Endodermal cell (in vitro differentiated cells): ENCODE results near the gene BCAN. TPM values are rescaled to one million over a fixed set of nuclear protein-coding genes. Genes with fewer than 3 reads are reported as not detected.

Experiments used
- DNase-seq: peaks from one replicate; pipeline ENCODE4 v3.0.0-alpha.2; 2017
- H3K27ac ChIP-seq: 2 replicates; pipeline ENCODE4 v1.5.1; 2013; ENCODE audit warnings: mild to moderate bottlenecking, low read depth, low read length, moderate library complexity
- H3K27me3 ChIP-seq: 2 replicates; pipeline ENCODE4 v1.6.1; 2013; ENCODE audit warnings: mild to moderate bottlenecking, low read length, moderate library complexity; ENCODE audit not compliant: insufficient read depth, control insufficient read depth, poor library complexity, severe bottlenecking
- H3K36me3 ChIP-seq: 2 replicates; pipeline ENCODE4 v1.7.0; 2013; ENCODE audit warnings: mild to moderate bottlenecking, low read length, moderate library complexity; ENCODE audit not compliant: control insufficient read depth, insufficient read depth
- H3K4me1 ChIP-seq: one replicate; pipeline ENCODE4 v1.7.0; 2013; ENCODE audit warnings: low read length; ENCODE audit not compliant: control insufficient read depth, insufficient read depth
- H3K4me3 ChIP-seq: 2 replicates; pipeline ENCODE4 v1.5.1; 2013; ENCODE audit warnings: mild to moderate bottlenecking, low read length, moderate library complexity
- H3K9ac ChIP-seq: 2 replicates; pipeline ENCODE4 v1.6.1; 2013; ENCODE audit warnings: mild to moderate bottlenecking, low read length, moderate library complexity; ENCODE audit not compliant: poor library complexity, severe bottlenecking; ENCODE audit errors: extremely low read depth
- H3K9me3 ChIP-seq: 2 replicates; pipeline ENCODE4 v1.6.1; 2013; ENCODE audit warnings: mild to moderate bottlenecking, low read length, moderate library complexity; ENCODE audit not compliant: control insufficient read depth
- H3K27ac Mint-ChIP-seq: 2 replicates; pipeline ENCODE4 v1.8.0; 2020; ENCODE audit warnings: mixed read lengths
- H3K27me3 Mint-ChIP-seq: 2 replicates; pipeline ENCODE4 v1.8.0; 2021; ENCODE audit warnings: mild to moderate bottlenecking, mixed read lengths; ENCODE audit not compliant: insufficient read depth
- H3K36me3 Mint-ChIP-seq: 2 replicates; pipeline ENCODE4 v1.8.0; 2020; ENCODE audit warnings: low read depth, mixed read lengths
- H3K4me1 Mint-ChIP-seq: 2 replicates; pipeline ENCODE4 v1.8.0; 2020; ENCODE audit warnings: mixed read lengths
- H3K4me3 Mint-ChIP-seq: 2 replicates; pipeline ENCODE4 v1.8.0; 2020; ENCODE audit warnings: mild to moderate bottlenecking, moderate library complexity, mixed read lengths
- H3K9me3 Mint-ChIP-seq: 2 replicates; pipeline ENCODE4 v1.8.0; 2020; ENCODE audit warnings: mild to moderate bottlenecking, mixed read lengths
- CTCF ChIP-seq: fragments of 200-600 bp; sonication (generic); conservative IDR thresholded peaks from 2 replicates; pipeline ENCODE4 v1.5.0; 2021; ENCODE audit warnings: antibody characterized with exemption, mild to moderate bottlenecking
- WGBS, 2 experiments: methylation state at CpG; one replicate each; pipeline versions ENCODE4 v1.1.5 to v1.1.7; 2013; ENCODE audit warnings: missing lambda C conversion rate in 2 of 2, mixed read lengths in 1 of 2; ENCODE audit not compliant: insufficient coverage in 1 of 2, insufficient read length in 1 of 2; 5-methylcytosine and 5-hydroxymethylcytosine counted together
- total RNA-seq, 2 donors: library from RNA; stranded (reverse); fragmentation: NEBNext Ultra II Directional in 1 of 2; extraction: Animal tissue kit (Norgen Biotek cat#: 25700) in 1 of 2; gene quantifications; 2 replicates in 1 of 2; 3 replicates in 1 of 2; pipeline ENCODE4 v1.2.1, GENCODE V29; 2021

The BCAN gene
- total RNA-seq, 2 donors from 2014 or later, result 0.31 TPM; not detected in 1

- H3K4me3 Mint-ChIP-seq, result peak overlapping the region; percentile 38
- DNase-seq, result peak; percentile 62
Observed at GRCh38 chr1:156689953-156690674, 48.2 kb downstream of the BCAN start.

GRCh38 chr1:156690675-156691036 is 48.7 kb downstream of the BCAN start:
- Histone ChIP-seq H3K9me3 (no peaks in the 10 kb centered on the region), H3K27me3 (peaks cover 6% of the 10 kb centered on the region), H3K4me3 (no peak overlapping the region), H3K36me3 (no peaks in the 10 kb centered on the region), H3K4me1 (peaks cover 25% of the 10 kb centered on the region), H3K9ac (no peak overlapping the region), H3K27ac (no peak overlapping the region)
- peaks cover 22% of the 10 kb centered on the region for H3K27me3 Mint-ChIP-seq
- TF ChIP-seq CTCF, result no peak
- H3K4me3 Mint-ChIP-seq, result peak overlapping the region; percentile 38
- no peaks in the 10 kb centered on the region for H3K9me3 Mint-ChIP-seq
- WGBS, 2 experiments, result 84 to 89% methylated on average over 8 of the region's 8 CpGs
- peak; percentile 53 for DNase-seq
- H3K36me3 Mint-ChIP-seq, result no peaks in the 10 kb centered on the region
- H3K4me1 Mint-ChIP-seq, result peaks cover 52% of the 10 kb centered on the region
- peak overlapping the region; percentile 76 for H3K27ac Mint-ChIP-seq

More at GRCh38 chr1:156689953-156690674, 48.2 kb downstream of the BCAN start:
- H3K4me1 Mint-ChIP-seq, result peaks cover 52% of the 10 kb centered on the region
- H3K27ac Mint-ChIP-seq, result peak overlapping the region; percentile 76
- H3K36me3 ChIP-seq, result no peaks in the 10 kb centered on the region
- H3K27ac ChIP-seq, result peak overlapping the region; percentile 37
- peaks cover 6% of the 10 kb centered on the region for H3K27me3 ChIP-seq
- H3K36me3 Mint-ChIP-seq, result no peaks in the 10 kb centered on the region
- no peaks in the 10 kb centered on the region for H3K9me3 ChIP-seq
- no peaks in the 10 kb centered on the region for H3K9me3 Mint-ChIP-seq
- 24 to 40% methylated on average over 9 to 10 of the region's 10 CpGs for WGBS, 2 experiments
- H3K4me1 ChIP-seq, result peaks cover 25% of the 10 kb centered on the region
- H3K27me3 Mint-ChIP-seq, result peaks cover 26% of the 10 kb centered on the region
- no peak for TF ChIP-seq CTCF
- H3K9ac ChIP-seq, result no peak overlapping the region
- H3K4me3 ChIP-seq, result peak overlapping the region; percentile 71

- Histone ChIP-seq H3K9me3 (no peaks in the 10 kb centered on the region), H3K27me3 (peaks cover 6% of the 10 kb centered on the region), H3K36me3 (no peaks in the 10 kb centered on the region), H3K4me1 (peaks cover 25% of the 10 kb centered on the region), H3K4me3 (no peak overlapping the region), H3K27ac (peak overlapping the region; percentile 84), H3K9ac (no peak overlapping the region)
- Mint-ChIP-seq H3K9me3 (no peaks in the 10 kb centered on the region), H3K4me3 (peak overlapping the region; percentile 47), H3K36me3 (no peaks in the 10 kb centered on the region), H3K4me1 (peaks cover 52% of the 10 kb centered on the region), H3K27ac (peak overlapping the region; percentile 93), H3K27me3 (peaks cover 22% of the 10 kb centered on the region)
- no peak for TF ChIP-seq CTCF
- peak; percentile 61 for DNase-seq
- 58 to 63% methylated on average over 9 to 10 of the region's 10 CpGs for WGBS, 2 experiments
Observed at GRCh38 chr1:156691191-156691590, 49.3 kb downstream of the BCAN start.
